PFSK-1 (cell line): ENCODE results near the gene RPL10A.

Source experiments
- FOXP2 ChIP-seq: optimal IDR thresholded peaks from 2 replicates; pipeline ENCODE3; 2011; ENCODE audit warnings: borderline replicate concordance, control low read depth, inconsistent platforms; ENCODE audit not compliant: insufficient read depth; ENCODE audit errors: extremely low read length, extremely low read depth
- POLR2AphosphoS5 ChIP-seq: IDR thresholded peaks from 2 replicates; pipeline ENCODE4 v1.6.1; 2012; ENCODE audit warnings: low read depth, mild to moderate bottlenecking, control low read depth, low read length, moderate library complexity
- REST ChIP-seq, 2 experiments: IDR thresholded peaks; 2 replicates each; pipeline versions ENCODE4 v1.6.1 to v1.8.0; 2011 to 2012; ENCODE audit warnings: low read depth in 2 of 2, low read length in 2 of 2, control low read depth in 1 of 2, inconsistent platforms in 1 of 2, mild to moderate bottlenecking in 1 of 2, moderate library complexity in 1 of 2; ENCODE audit not compliant: insufficient read depth in 1 of 2
- SIN3A ChIP-seq: IDR thresholded peaks from 2 replicates; pipeline ENCODE4 v1.6.1; 2012; ENCODE audit warnings: mild to moderate bottlenecking, low read length, moderate library complexity, borderline replicate concordance; ENCODE audit not compliant: insufficient read depth
- TAF1 ChIP-seq: IDR thresholded peaks from 2 replicates; pipeline ENCODE4 v1.6.1; 2012; ENCODE audit warnings: low read length, control low read depth, borderline replicate concordance; ENCODE audit not compliant: insufficient read depth

The RPL10A gene

GRCh38 chr6:35490821-35491557, 22.8 kb downstream of the RPL10A start:
- TF ChIP-seq FOXP2 (no peak), REST (IDR thresholded peaks at IDR 0.05; ENCODE audit: insufficient read depth in 1 of 2, low read depth in 2 of 2, low read length in 2 of 2) (no peak), POLR2AphosphoS5 (no peak), TAF1 (no peak), SIN3A (no peak)

GRCh38 chr6:35491558-35492257, 23.5 kb downstream of the RPL10A start:
- TF ChIP-seq TAF1 (no peak), FOXP2 (no peak), POLR2AphosphoS5 (no peak), REST (IDR thresholded peaks at IDR 0.05; ENCODE audit: insufficient read depth in 1 of 2, low read depth in 2 of 2, low read length in 2 of 2) (0 out of 4 replicates have a peak, but pooled peaks of 1 of the 2 experiments have one; percentile 36)

- TF ChIP-seq REST (IDR thresholded peaks at IDR 0.05; ENCODE audit: insufficient read depth in 1 of 2, low read depth in 2 of 2, low read length in 2 of 2), result no peak
- no peak for TF ChIP-seq SIN3A
- no peak for TF ChIP-seq FOXP2
- TF ChIP-seq POLR2AphosphoS5, result no peak
- no peak for TF ChIP-seq TAF1
Measured at GRCh38 chr6:35492258-35492973, 24.2 kb downstream of the RPL10A start.

- no peak for TF ChIP-seq SIN3A
- no peak for TF ChIP-seq FOXP2
- TF ChIP-seq REST (IDR thresholded peaks at IDR 0.05; ENCODE audit: insufficient read depth in 1 of 2, low read depth in 2 of 2, low read length in 2 of 2), result no peak
- no peak for TF ChIP-seq POLR2AphosphoS5
- TF ChIP-seq TAF1, result no peak
Measured at GRCh38 chr6:35492974-35493284, 24.7 kb downstream of the RPL10A start.
